Fibroblast of villous mesenchyme (primary cell): Measurements from ENCODE around the gene EHD2. TPM values are rescaled to one million over a fixed set of nuclear protein-coding genes. Genes with fewer than 3 reads are reported as not detected.

ENCODE experiments used
- small RNA-seq: library from RNA; depleted of rRNA; stranded (forward); fragments of <200 nt; gene quantifications from one replicate; pipeline ENCODE3, GENCODE V24; 2012
- total RNA-seq: library from RNA; depleted of rRNA; stranded (reverse); fragments of >200 nt; gene quantifications from 2 replicates; pipeline ENCODE4 v1.2.3, GENCODE V29; 2012

EHD2 gene
- total RNA-seq, 1 donor: 144 TPM

Small RNA genes lying within 50 kb of the gene (small RNA-seq; reads per million reads assigned to genes)
- gene SNORD23: not detected

Other genes with a start within 250 kb of the EHD2 start
- gene SLC8A2, start 241.5 kb upstream of the EHD2 start, total RNA-seq: not detected in 2 replicates
- 2.6 and 3.9 TPM in 2 replicates for gene KPTN, start 229.2 kb upstream of the EHD2 start, total RNA-seq
- 72.5 and 82.8 TPM in 2 replicates for gene NAPA, start 198.4 kb upstream of the EHD2 start, total RNA-seq
- gene ZNF541, start 140.3 kb upstream of the EHD2 start, total RNA-seq: under 0.01 TPM in 2 replicates
- gene BICRA, start 104.3 kb upstream of the EHD2 start, total RNA-seq: 3.0 and 5.2 TPM in 2 replicates
- gene NOP53, start 32.1 kb downstream of the EHD2 start, total RNA-seq: 35.0 and 49.0 TPM in 2 replicates
- 287 and 328 TPM in 2 replicates for gene SELENOW, start 65.3 kb downstream of the EHD2 start, total RNA-seq
- not detected in 2 replicates for gene TPRX1, start 91.1 kb downstream of the EHD2 start, total RNA-seq
- gene CRX, start 108.5 kb downstream of the EHD2 start, total RNA-seq: not detected in 2 replicates
- not detected in 2 replicates for gene TPRX2, start 145.8 kb downstream of the EHD2 start, total RNA-seq
- not detected in 2 replicates for gene SULT2A1, start 172.9 kb downstream of the EHD2 start, total RNA-seq